H1 (cell line): Measurements from ENCODE around the gene COPS2.

Source experiments
- CEBPB ChIP-seq: IDR thresholded peaks from 2 replicates; pipeline ENCODE4 v1.6.1; 2012; ENCODE audit warnings: low read depth, low read length
- CREB1 ChIP-seq: IDR thresholded peaks from 2 replicates; pipeline ENCODE4 v1.6.1; 2012; ENCODE audit warnings: inconsistent platforms
- EZH2 ChIP-seq: fragments of 200-600 bp; sonication (generic); IDR thresholded peaks from 2 replicates; pipeline ENCODE4 v1.7.1; 2012; ENCODE audit warnings: low read depth, mild to moderate bottlenecking, moderate library complexity, low read length, inconsistent platforms; ENCODE audit not compliant: severe bottlenecking
- HDAC6 ChIP-seq: IDR thresholded peaks from one replicate; pipeline ENCODE4 v1.7.1; 2012; ENCODE audit warnings: low read depth, mild to moderate bottlenecking, inconsistent platforms, low read length, moderate library complexity
- KDM5A ChIP-seq: fragments of 200-600 bp; IDR thresholded peaks from 2 replicates; pipeline ENCODE4 v1.7.1; 2012; ENCODE audit warnings: mild to moderate bottlenecking, low read length, inconsistent platforms, mixed read lengths
- POLR2A ChIP-seq, 2 experiments: IDR thresholded peaks; 1 replicate in 1 of 2; 2 replicates in 1 of 2; pipeline ENCODE4 v1.6.1; 2011; ENCODE audit warnings: low read depth in 2 of 2, low read length in 2 of 2, mild to moderate bottlenecking in 2 of 2; ENCODE audit errors: control extremely low read depth in 1 of 2
- POU5F1 ChIP-seq: IDR thresholded peaks from 2 replicates; pipeline ENCODE4 v1.6.1; 2011; ENCODE audit warnings: low read depth, mild to moderate bottlenecking, low read length, moderate library complexity
- SAP30 ChIP-seq: fragments of 300-600 bp; sonication (generic); IDR thresholded peaks from 2 replicates; pipeline ENCODE4 v1.7.1; 2012; ENCODE audit warnings: low read length, moderate library complexity, mild to moderate bottlenecking, inconsistent platforms; ENCODE audit not compliant: insufficient read depth, insufficient replicate concordance
- SIN3A ChIP-seq, 2 experiments: IDR thresholded peaks in 1 of 2; conservative IDR thresholded peaks in 1 of 2; 2 replicates each; pipeline ENCODE4 v1.6.1; 2011 to 2012; ENCODE audit warnings: low read length in 2 of 2, improper control_type of control experiment in 1 of 2, low read depth in 1 of 2, mild to moderate bottlenecking in 1 of 2
- SP2 ChIP-seq: IDR thresholded peaks from 2 replicates; pipeline ENCODE4 v1.6.1; 2012; ENCODE audit warnings: mild to moderate bottlenecking, low read length, inconsistent platforms
- TCF12 ChIP-seq: IDR thresholded peaks from 2 replicates; pipeline ENCODE4 v1.6.1; 2011; ENCODE audit warnings: low read depth, mild to moderate bottlenecking, low read length
- TF ChIP-seq, protein P1 (sequence below), 3 experiments: IDR thresholded peaks; 1 replicate in 2 of 3; 2 replicates in 1 of 3; pipeline versions ENCODE4 v1.5.1 to v1.6.1; 2011; ENCODE audit warnings: low read length in 3 of 3, mild to moderate bottlenecking in 3 of 3, inconsistent platforms in 2 of 3, low read depth in 1 of 3, moderate library complexity in 1 of 3; ENCODE audit not compliant: insufficient read depth in 1 of 3; ENCODE audit errors: control extremely low read depth in 1 of 3

DNA sequence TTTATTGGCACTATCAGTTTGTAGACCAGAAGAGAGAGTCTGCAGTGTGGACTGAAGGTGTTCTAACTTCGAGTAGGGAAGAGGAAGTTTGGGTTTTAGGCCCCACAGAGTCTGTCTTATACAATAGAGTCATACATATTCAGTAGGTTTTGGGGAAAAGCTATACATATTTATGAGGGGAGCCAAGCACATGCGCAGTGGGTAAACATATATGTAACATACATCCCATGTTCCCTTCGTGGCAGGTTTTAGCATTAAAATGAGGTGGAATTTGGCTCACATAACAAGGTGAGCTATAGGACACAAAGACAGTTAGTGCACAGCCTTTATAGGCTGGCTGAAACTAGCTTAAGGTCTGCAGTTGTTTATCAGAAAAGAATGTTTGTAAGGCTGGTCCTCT lies 19.5 kb upstream of the COPS2 start:
- TF ChIP-seq SP2 (no peak), SIN3A (conservative IDR thresholded peaks at IDR 0.05 in 1 of 2, IDR thresholded peaks at IDR 0.05 in 1 of 2; ENCODE audit: low read depth in 1 of 2, low read length in 2 of 2) (no peak), CREB1 (no peak), TCF12 (no peak), EZH2 (no peak), SAP30 (no peak), HDAC6 (no peak), CEBPB (no peak), KDM5A (no peak), POLR2A (IDR thresholded peaks at IDR 0.05; ENCODE audit: control extremely low read depth in 1 of 2, low read depth in 2 of 2, low read length in 2 of 2) (no peak), POU5F1 (no peak)
- TF ChIP-seq, protein P1, sequence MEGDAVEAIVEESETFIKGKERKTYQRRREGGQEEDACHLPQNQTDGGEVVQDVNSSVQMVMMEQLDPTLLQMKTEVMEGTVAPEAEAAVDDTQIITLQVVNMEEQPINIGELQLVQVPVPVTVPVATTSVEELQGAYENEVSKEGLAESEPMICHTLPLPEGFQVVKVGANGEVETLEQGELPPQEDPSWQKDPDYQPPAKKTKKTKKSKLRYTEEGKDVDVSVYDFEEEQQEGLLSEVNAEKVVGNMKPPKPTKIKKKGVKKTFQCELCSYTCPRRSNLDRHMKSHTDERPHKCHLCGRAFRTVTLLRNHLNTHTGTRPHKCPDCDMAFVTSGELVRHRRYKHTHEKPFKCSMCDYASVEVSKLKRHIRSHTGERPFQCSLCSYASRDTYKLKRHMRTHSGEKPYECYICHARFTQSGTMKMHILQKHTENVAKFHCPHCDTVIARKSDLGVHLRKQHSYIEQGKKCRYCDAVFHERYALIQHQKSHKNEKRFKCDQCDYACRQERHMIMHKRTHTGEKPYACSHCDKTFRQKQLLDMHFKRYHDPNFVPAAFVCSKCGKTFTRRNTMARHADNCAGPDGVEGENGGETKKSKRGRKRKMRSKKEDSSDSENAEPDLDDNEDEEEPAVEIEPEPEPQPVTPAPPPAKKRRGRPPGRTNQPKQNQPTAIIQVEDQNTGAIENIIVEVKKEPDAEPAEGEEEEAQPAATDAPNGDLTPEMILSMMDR (IDR thresholded peaks at IDR 0.05; ENCODE audit: control extremely low read depth in 1 of 3, insufficient read depth in 1 of 3, low read depth in 1 of 3, low read length in 3 of 3): no peak
